ENCODE measurements around the gene RAMACL.

The RAMACL gene

GRCh38 chr6:166612471-166612881, 26.0 kb upstream of the RAMACL start:
- no peak for TF ChIP-seq CTCF (IDR thresholded peaks at IDR 0.05; ENCODE audit: low read length, missing control alignments)
- DNase-seq (ENCODE audit: low read depth): no peak
- no peak overlapping the region for H3K4me3 ChIP-seq (replicated peaks; ENCODE audit: low read depth, low read length)

- DNase-seq (ENCODE audit: low read depth): no peak
- TF ChIP-seq CTCF (IDR thresholded peaks at IDR 0.05; ENCODE audit: low read length, missing control alignments): no peak
- H3K4me3 ChIP-seq (replicated peaks; ENCODE audit: low read depth, low read length): no peak overlapping the region
Observed at GRCh38 chr6:166611631-166612030, 25.2 kb upstream of the RAMACL start.

- H3K4me3 ChIP-seq (replicated peaks; ENCODE audit: low read depth, low read length): no peak overlapping the region
- TF ChIP-seq CTCF (IDR thresholded peaks at IDR 0.05; ENCODE audit: low read length, missing control alignments): no peak
- DNase-seq (ENCODE audit: low read depth): no peak
Observed at GRCh38 chr6:166610069-166610468, 23.6 kb upstream of the RAMACL start.

GRCh38 chr6:166608774-166609173, 22.3 kb upstream of the RAMACL start:
- H3K4me3 ChIP-seq (replicated peaks; ENCODE audit: low read depth, low read length): no peak overlapping the region
- TF ChIP-seq CTCF (IDR thresholded peaks at IDR 0.05; ENCODE audit: low read length, missing control alignments): no peak
- DNase-seq (ENCODE audit: low read depth): no peak

- TF ChIP-seq CTCF (IDR thresholded peaks at IDR 0.05; ENCODE audit: low read length, missing control alignments): no peak
- H3K4me3 ChIP-seq (replicated peaks; ENCODE audit: low read depth, low read length): no peak overlapping the region
- DNase-seq (ENCODE audit: low read depth): no peak
Observed at GRCh38 chr6:166605752-166606151, 19.3 kb upstream of the RAMACL start.

- DNase-seq (ENCODE audit: low read depth): no peak
- TF ChIP-seq CTCF (IDR thresholded peaks at IDR 0.05; ENCODE audit: low read length, missing control alignments): no peak
- no peak overlapping the region for H3K4me3 ChIP-seq (replicated peaks; ENCODE audit: low read depth, low read length)
Observed at GRCh38 chr6:166604911-166605310, 18.4 kb upstream of the RAMACL start.

GRCh38 chr6:166604328-166604727, 17.9 kb upstream of the RAMACL start:
- TF ChIP-seq CTCF (IDR thresholded peaks at IDR 0.05; ENCODE audit: low read length, missing control alignments): no peak
- DNase-seq (ENCODE audit: low read depth): no peak
- H3K4me3 ChIP-seq (replicated peaks; ENCODE audit: low read depth, low read length): no peak overlapping the region

All from fibroblast of pulmonary artery (primary cell).